ENCODE data around the gene ATXN3. TPM values are rescaled to one million over a fixed set of nuclear protein-coding genes. Genes with fewer than 3 reads are reported as not detected.
"Not testable (repeated sequence)": the region's sequence is repeated elsewhere in the genome, so short reads cannot be mapped to it uniquely, and the experiment has no call there.

ATXN3 gene
- total RNA-seq, 2 experiments from 2014 or later: 26.6 to 30.2 TPM

GRCh38 chr14:92045904-92046303, 60.5 kb downstream of the ATXN3 start:
- H3K4me1 Mint-ChIP-seq; ATAC-seq; CTCF ChIA-PET; DNase-seq; H3K27me3 Mint-ChIP-seq; H3K9me3 Mint-ChIP-seq (ENCODE audit: low read depth); H3K4me3 Mint-ChIP-seq; H3K27ac Mint-ChIP-seq: not testable (repeated sequence)
- H3K36me3 Mint-ChIP-seq: peaks cover 14% of the 10 kb centered on the region

- H3K9me3 Mint-ChIP-seq (ENCODE audit: low read depth); H3K4me3 Mint-ChIP-seq; CTCF ChIA-PET; H3K27me3 Mint-ChIP-seq; ATAC-seq; DNase-seq; H3K36me3 Mint-ChIP-seq: not testable (repeated sequence)
- Mint-ChIP-seq H3K4me1 (peaks cover 28% of the 10 kb centered on the region), H3K27ac (peak overlapping the region; percentile 41)
Observed at GRCh38 chr14:92041766-92042165, 64.6 kb downstream of the ATXN3 start.

- H3K4me1 Mint-ChIP-seq: peaks cover 33% of the 10 kb centered on the region
- no peaks in the 10 kb centered on the region for H3K9me3 Mint-ChIP-seq (ENCODE audit: low read depth)
- CTCF ChIA-PET: interaction anchor here (0.6 to 2.4 kb wide), 4 partner anchors 9 to 690 kb away, joined by 3 to 24 read pairs (median 4); partner anchors contain the start of gene ATXN3
- H3K27me3 Mint-ChIP-seq: no peaks in the 10 kb centered on the region
- peaks cover 8% of the 10 kb centered on the region for H3K36me3 Mint-ChIP-seq
- H3K4me3 Mint-ChIP-seq: no peak overlapping the region
- peak overlapping the region; percentile 41 for H3K27ac Mint-ChIP-seq
- ATAC-seq: no peak
- no peak for DNase-seq
Observed at GRCh38 chr14:92041203-92041602, 65.2 kb downstream of the ATXN3 start.

- DNase-seq (peak; percentile 45), ATAC-seq (peak; percentile 18)
- Mint-ChIP-seq H3K27ac (peak overlapping the region; percentile 96), H3K4me3 (peak overlapping the region; percentile 97), H3K36me3 (peaks cover 8% of the 10 kb centered on the region), H3K9me3 (ENCODE audit: low read depth) (no peaks in the 10 kb centered on the region), H3K4me1 (peaks cover 37% of the 10 kb centered on the region), H3K27me3 (no peaks in the 10 kb centered on the region)
- CTCF ChIA-PET: interaction anchor here (0.6 to 2.4 kb wide), 10 partner anchors 9 to 689 kb away, joined by 3 to 24 read pairs (median 4); partner anchors contain the start of gene ATXN3
Observed at GRCh38 chr14:92040431-92041051, 65.8 kb downstream of the ATXN3 start.

- H3K27me3 Mint-ChIP-seq: no peaks in the 10 kb centered on the region
- CTCF ChIA-PET: interaction anchor here (0.9 to 2.4 kb wide), 11 partner anchors 10 to 172 kb away, joined by 3 to 24 read pairs (median 3); partner anchors contain the start of genes ATXN3, CPSF2 and NDUFB1
- DNase-seq (peak; percentile 98), ATAC-seq (peak; percentile 96)
- H3K27ac Mint-ChIP-seq: peak within 1 kb of the TSS; percentile 96
- peaks cover 37% of the 10 kb centered on the region for H3K4me1 Mint-ChIP-seq
- H3K4me3 Mint-ChIP-seq: peak within 1 kb of the TSS; percentile 97
- peaks cover 8% of the 10 kb centered on the region for H3K36me3 Mint-ChIP-seq
- no peaks in the 10 kb centered on the region for H3K9me3 Mint-ChIP-seq (ENCODE audit: low read depth)
Observed at GRCh38 chr14:92039719-92040430, 66.5 kb downstream of the ATXN3 start, which contains the start of gene TRIP11. Gene TRIP11 (minus strand): TSS chr14:92040059. CDS start chr14:92039685, 374 bp downstream.

GRCh38 chr14:92039063-92039718, 67.2 kb downstream of the ATXN3 start:
- ATAC-seq (no peak), DNase-seq (peak; percentile 48)
- Mint-ChIP-seq H3K27me3 (no peaks in the 10 kb centered on the region), H3K27ac (peak overlapping the region; percentile 96), H3K9me3 (ENCODE audit: low read depth) (no peaks in the 10 kb centered on the region), H3K4me3 (peak overlapping the region; percentile 97), H3K36me3 (peaks cover 8% of the 10 kb centered on the region), H3K4me1 (peaks cover 37% of the 10 kb centered on the region)
- CTCF ChIA-PET: interaction anchor here (0.9 to 2.4 kb wide), 9 partner anchors 12 to 171 kb away, joined by 3 to 24 read pairs (median 3); partner anchors contain the start of genes ATXN3, CPSF2 and NDUFB1

GRCh38 chr14:92037989-92038388, 68.4 kb downstream of the ATXN3 start:
- CTCF ChIA-PET: no interaction called here
- Mint-ChIP-seq H3K36me3 (peaks cover 8% of the 10 kb centered on the region), H3K9me3 (ENCODE audit: low read depth) (no peaks in the 10 kb centered on the region), H3K27ac (peak overlapping the region; percentile 1), H3K27me3 (no peaks in the 10 kb centered on the region), H3K4me3 (peak overlapping the region; percentile 97), H3K4me1 (peaks cover 37% of the 10 kb centered on the region)
- ATAC-seq (no peak), DNase-seq (no peak)

- no peaks in the 10 kb centered on the region for H3K27me3 Mint-ChIP-seq
- DNase-seq (no peak), ATAC-seq (no peak)
- no peak overlapping the region for H3K27ac Mint-ChIP-seq
- H3K9me3 Mint-ChIP-seq (ENCODE audit: low read depth): no peaks in the 10 kb centered on the region
- no peak overlapping the region for H3K4me3 Mint-ChIP-seq
- CTCF ChIA-PET: no interaction called here
- H3K4me1 Mint-ChIP-seq: peaks cover 34% of the 10 kb centered on the region
- H3K36me3 Mint-ChIP-seq: peaks cover 18% of the 10 kb centered on the region
Observed at GRCh38 chr14:92035890-92036289, 70.5 kb downstream of the ATXN3 start.

GRCh38 chr14:92033906-92034687, 72.3 kb downstream of the ATXN3 start:
- CTCF ChIA-PET: interaction anchor here (1.2 kb wide), 1 partner anchor 16 kb away, joined by 4 read pairs; no protein-coding TSS in a partner anchor
- DNase-seq (no peak), ATAC-seq (no peak)
- Mint-ChIP-seq H3K36me3 (peaks cover 25% of the 10 kb centered on the region), H3K27ac (no peak overlapping the region), H3K4me3 (no peak overlapping the region), H3K27me3 (no peaks in the 10 kb centered on the region), H3K4me1 (peaks cover 31% of the 10 kb centered on the region), H3K9me3 (ENCODE audit: low read depth) (no peaks in the 10 kb centered on the region)

GRCh38 chr14:92033433-92033832, 72.9 kb downstream of the ATXN3 start:
- CTCF ChIA-PET: interaction anchor here (0.7 to 1.2 kb wide), 2 partner anchors 15 to 756 kb away, joined by 4 read pairs; no protein-coding TSS in a partner anchor
- H3K4me1 Mint-ChIP-seq: peaks cover 25% of the 10 kb centered on the region
- no peak overlapping the region for H3K27ac Mint-ChIP-seq
- H3K4me3 Mint-ChIP-seq: no peak overlapping the region
- no peaks in the 10 kb centered on the region for H3K27me3 Mint-ChIP-seq
- H3K9me3 Mint-ChIP-seq (ENCODE audit: low read depth): no peaks in the 10 kb centered on the region
- ATAC-seq (no peak), DNase-seq (no peak)
- H3K36me3 Mint-ChIP-seq: peaks cover 27% of the 10 kb centered on the region

GRCh38 chr14:92026548-92027190, 79.7 kb downstream of the ATXN3 start:
- CTCF ChIA-PET: interaction anchor here (0.6 kb wide), 1 partner anchor 32 kb away, joined by 3 read pairs; no protein-coding TSS in a partner anchor
- Mint-ChIP-seq H3K4me3 (no peak overlapping the region), H3K9me3 (ENCODE audit: low read depth) (no peaks in the 10 kb centered on the region), H3K27me3 (no peaks in the 10 kb centered on the region), H3K36me3 (peaks cover 36% of the 10 kb centered on the region), H3K27ac (no peak overlapping the region), H3K4me1 (peaks cover 15% of the 10 kb centered on the region)
- ATAC-seq: no peak
- no peak for DNase-seq

- no peak overlapping the region for H3K4me3 Mint-ChIP-seq
- CTCF ChIA-PET: no interaction called here
- H3K27ac Mint-ChIP-seq: no peak overlapping the region
- H3K36me3 Mint-ChIP-seq: peaks cover 31% of the 10 kb centered on the region
- H3K4me1 Mint-ChIP-seq: peaks cover 10% of the 10 kb centered on the region
- DNase-seq (no peak), ATAC-seq (no peak)
- H3K9me3 Mint-ChIP-seq (ENCODE audit: low read depth): no peaks in the 10 kb centered on the region
- no peaks in the 10 kb centered on the region for H3K27me3 Mint-ChIP-seq
Observed at GRCh38 chr14:92022036-92022435, 84.3 kb downstream of the ATXN3 start.

Measured in activated CD8-positive, alpha-beta memory T cell treated with anti-CD3 and anti-CD28 coated beads, Interleukin-2, amount 10 ng/mL, durations not matched to agents 7 days and 5 days (primary cell).